ENCODE data around the gene ALG14.

- TF ChIP-seq TAF1 (IDR thresholded peaks at IDR 0.05; ENCODE audit: borderline replicate concordance, low read depth, low read length) (no peak), POLR2AphosphoS5 (IDR thresholded peaks at IDR 0.05; ENCODE audit: low read depth, low read length) (no peak), POLR2A (IDR thresholded peaks at IDR 0.05; ENCODE audit: low read depth, low read length) (no peak)
Measured at GRCh38 chr1:94992863-94993563, 79.7 kb downstream of the ALG14 start.
